ENCODE data around the gene SLC66A2. TPM values are rescaled to one million over a fixed set of nuclear protein-coding genes. Genes with fewer than 3 reads are reported as not detected.

SLC66A2 gene
- total RNA-seq, 1 experiment from 2014 or later: 13.0 TPM

DNA sequence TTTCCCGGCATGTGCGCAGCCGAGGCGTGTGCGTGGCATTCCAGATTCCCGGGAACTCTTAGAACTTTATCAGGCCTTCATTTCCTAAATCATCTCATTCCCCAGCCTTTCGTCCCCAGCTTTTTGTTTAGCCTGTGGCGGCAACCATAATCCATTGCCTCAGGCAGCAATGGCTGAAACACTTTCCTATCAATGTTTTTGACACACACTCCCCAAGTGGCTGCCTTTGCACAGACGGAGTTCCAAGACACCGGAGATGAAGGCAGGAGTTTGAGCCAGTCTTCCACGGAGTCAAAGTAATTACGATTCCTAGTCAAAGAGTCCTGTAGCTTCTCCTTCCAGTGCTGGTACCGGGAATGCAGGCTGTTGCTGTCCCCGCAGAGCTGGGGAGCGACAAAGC, 88.9 kb downstream of the SLC66A2 start:
- no peak overlapping the region for H2BK120ac ChIP-seq (ENCODE audit: low read depth, low read length, poor library complexity, severe bottlenecking)
- no peak overlapping the region for H3K18ac ChIP-seq (ENCODE audit: insufficient read length, low read depth, low read length)
- Mint-ChIP-seq H3K4me1 (no peaks in the 10 kb centered on the region), H3K27ac (no peak overlapping the region), H3K9me3 (no peaks in the 10 kb centered on the region; a peak in 1 of 5 replicates), H3K4me3 (no peak overlapping the region), H3K36me3 (ENCODE audit: insufficient read depth in 1 of 3, low read depth in 3 of 3) (no peaks in the 10 kb centered on the region), H3K27me3 (ENCODE audit: low read depth) (peaks cover 23% of the 10 kb centered on the region)
- H3K4me1 ChIP-seq (ENCODE audit: insufficient read depth, low read length): no peaks in the 10 kb centered on the region
- H2BK5ac ChIP-seq (ENCODE audit: insufficient read length, low read length): no peak overlapping the region
- H4K8ac ChIP-seq (replicated peaks; ENCODE audit: insufficient read length, low read depth, low read length): no peak overlapping the region
- no peaks in the 10 kb centered on the region for H4K20me1 ChIP-seq (ENCODE audit: control insufficient read depth, insufficient read depth, insufficient read length)
- H2BK15ac ChIP-seq (ENCODE audit: low read depth, low read length): no peak overlapping the region
- no peaks in the 10 kb centered on the region for H3K27me3 ChIP-seq (ENCODE audit: insufficient read depth, low read length)
- H3K79me2 ChIP-seq (ENCODE audit: insufficient read depth, low read length): no peaks in the 10 kb centered on the region
- DNase-seq: no peak
- H3K9me3 ChIP-seq (ENCODE audit: control insufficient read depth, low read depth, low read length): no peaks in the 10 kb centered on the region
- H3K56ac ChIP-seq (ENCODE audit: insufficient read length, low read depth, low read length): no peak overlapping the region
- no peaks in the 10 kb centered on the region for H3K79me1 ChIP-seq (ENCODE audit: insufficient read depth, low read depth, low read length, poor library complexity, severe bottlenecking)
- no peak overlapping the region for H3K4me2 ChIP-seq (ENCODE audit: insufficient read depth, insufficient read length, low read length)
- TF ChIP-seq, protein P1, sequence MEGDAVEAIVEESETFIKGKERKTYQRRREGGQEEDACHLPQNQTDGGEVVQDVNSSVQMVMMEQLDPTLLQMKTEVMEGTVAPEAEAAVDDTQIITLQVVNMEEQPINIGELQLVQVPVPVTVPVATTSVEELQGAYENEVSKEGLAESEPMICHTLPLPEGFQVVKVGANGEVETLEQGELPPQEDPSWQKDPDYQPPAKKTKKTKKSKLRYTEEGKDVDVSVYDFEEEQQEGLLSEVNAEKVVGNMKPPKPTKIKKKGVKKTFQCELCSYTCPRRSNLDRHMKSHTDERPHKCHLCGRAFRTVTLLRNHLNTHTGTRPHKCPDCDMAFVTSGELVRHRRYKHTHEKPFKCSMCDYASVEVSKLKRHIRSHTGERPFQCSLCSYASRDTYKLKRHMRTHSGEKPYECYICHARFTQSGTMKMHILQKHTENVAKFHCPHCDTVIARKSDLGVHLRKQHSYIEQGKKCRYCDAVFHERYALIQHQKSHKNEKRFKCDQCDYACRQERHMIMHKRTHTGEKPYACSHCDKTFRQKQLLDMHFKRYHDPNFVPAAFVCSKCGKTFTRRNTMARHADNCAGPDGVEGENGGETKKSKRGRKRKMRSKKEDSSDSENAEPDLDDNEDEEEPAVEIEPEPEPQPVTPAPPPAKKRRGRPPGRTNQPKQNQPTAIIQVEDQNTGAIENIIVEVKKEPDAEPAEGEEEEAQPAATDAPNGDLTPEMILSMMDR (conservative IDR thresholded peaks at IDR 0.05): no peak
- no peak overlapping the region for H3K23ac ChIP-seq (ENCODE audit: insufficient read length, low read depth, low read length)
- no peak overlapping the region for H2BK20ac ChIP-seq (ENCODE audit: low read depth, low read length, poor library complexity, severe bottlenecking)
- H2AFZ ChIP-seq (ENCODE audit: low read length): no peak overlapping the region
- no peaks in the 10 kb centered on the region for H3K23me2 ChIP-seq (ENCODE audit: insufficient read length, low read depth, low read length, poor library complexity, severe bottlenecking)
- no peak overlapping the region for H2BK12ac ChIP-seq (ENCODE audit: insufficient read length, low read depth, low read length)
- no CpG with 5 or more reads among the region's 15 CpGs for WGBS (ENCODE audit: extremely low coverage, insufficient read length, low lambda C conversion rate)
- H3K14ac ChIP-seq (ENCODE audit: insufficient read depth, low read length): no peak overlapping the region
- H3T11ph ChIP-seq (ENCODE audit: low read length): no peak overlapping the region
- H3K27ac ChIP-seq (ENCODE audit: insufficient read length, low read depth, low read length): no peak overlapping the region
- H2AK5ac ChIP-seq (ENCODE audit: insufficient read length, low read length): no peak overlapping the region
- H4K5ac ChIP-seq (ENCODE audit: insufficient read length, low read depth, low read length): no peak overlapping the region
- no peak overlapping the region for H3K4ac ChIP-seq (ENCODE audit: low read depth, low read length)
- no peak overlapping the region for H4K91ac ChIP-seq (ENCODE audit: insufficient read length, low read depth, low read length)
- no peak overlapping the region for H3K9ac ChIP-seq (ENCODE audit: extremely low read depth, insufficient read length, low read length)
